KG1 (cell line): ENCODE measurements around the gene NRM.
"Not testable (repeated sequence)": the region's sequence is repeated elsewhere in the genome, so short reads cannot be mapped to it uniquely, and the experiment has no call there.

Source experiments
- DNase-seq: peaks from one replicate; lab custom pipeline; 2025; lab: John Stamatoyannopoulos, UW

NRM gene

DNA sequence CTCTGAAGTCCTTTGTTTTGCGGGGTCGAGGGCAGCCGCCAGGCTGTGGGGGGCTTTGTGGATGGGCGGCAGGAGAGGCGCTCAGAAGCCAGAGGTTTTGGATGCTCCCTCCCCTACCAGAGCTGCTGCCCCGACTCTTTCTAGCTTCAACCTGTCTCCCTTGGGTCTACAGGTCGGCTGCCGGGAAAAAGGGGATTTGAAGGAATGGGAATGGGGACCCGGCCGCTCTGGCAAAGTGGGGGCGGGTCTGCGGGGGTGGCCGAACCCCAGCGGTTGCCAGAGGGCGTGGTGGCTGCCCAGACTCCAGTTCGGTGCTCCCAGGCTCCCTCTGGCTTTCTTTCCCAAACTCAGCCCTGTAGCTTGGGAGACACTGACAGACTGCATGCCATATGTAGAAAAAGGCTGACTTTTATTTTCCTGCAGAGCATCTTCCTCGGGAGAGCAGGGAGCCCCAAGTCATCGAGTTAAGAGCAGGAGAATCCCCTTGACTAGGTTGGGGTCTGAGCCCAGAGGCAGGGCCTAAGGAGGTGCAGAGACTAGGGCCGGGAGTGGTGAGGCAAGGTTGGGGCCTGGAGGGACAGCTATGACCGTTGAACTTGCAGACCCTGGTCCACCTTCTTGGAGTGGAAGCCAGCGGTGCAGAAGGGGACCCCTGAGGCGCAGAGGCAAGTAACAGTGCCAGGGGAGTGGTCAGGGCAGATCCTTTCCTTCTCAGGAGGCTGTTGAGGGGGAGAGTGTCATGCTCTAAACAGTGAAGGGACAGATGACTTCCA, 2.9 kb downstream of the NRM start:
- no peak for DNase-seq

DNA sequence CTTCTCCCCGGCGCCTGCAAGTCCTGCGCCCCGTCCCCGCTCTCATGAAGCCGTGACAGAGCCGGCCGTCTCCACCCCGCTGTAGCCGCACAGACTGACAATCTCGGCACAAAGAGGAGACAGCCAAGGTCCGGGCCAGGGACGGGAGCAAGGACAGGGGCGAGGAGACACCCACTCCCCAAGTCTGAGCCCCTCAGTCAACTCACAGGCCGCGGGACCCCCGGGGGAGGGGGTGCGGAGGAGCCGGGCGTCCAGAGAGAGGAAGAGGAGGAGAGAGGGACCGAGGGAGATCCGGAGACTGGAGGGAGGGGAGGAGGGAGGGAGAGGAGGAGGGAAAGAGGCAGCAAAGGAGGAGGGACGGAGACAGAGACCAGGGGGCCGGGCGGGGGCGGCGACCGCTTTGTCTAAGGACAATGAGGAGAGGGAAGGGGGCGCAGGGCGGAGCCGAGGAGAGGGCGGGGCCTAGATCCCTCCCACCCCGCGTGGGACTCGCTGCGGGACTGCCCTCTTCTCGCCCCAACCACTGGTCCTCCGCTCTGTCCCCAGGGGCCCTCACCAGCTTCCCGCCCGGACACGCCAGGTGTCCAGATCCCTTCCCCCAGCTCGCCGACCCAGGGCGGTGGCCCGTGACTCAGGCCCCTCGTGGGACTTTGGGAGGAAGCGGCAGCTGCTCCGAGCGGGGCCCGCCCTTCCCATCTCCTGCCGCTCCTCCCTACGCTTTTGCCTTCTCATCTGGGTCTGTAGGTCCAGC, 3.7 kb downstream of the NRM start:
- DNase-seq = peak; percentile 82

DNA sequence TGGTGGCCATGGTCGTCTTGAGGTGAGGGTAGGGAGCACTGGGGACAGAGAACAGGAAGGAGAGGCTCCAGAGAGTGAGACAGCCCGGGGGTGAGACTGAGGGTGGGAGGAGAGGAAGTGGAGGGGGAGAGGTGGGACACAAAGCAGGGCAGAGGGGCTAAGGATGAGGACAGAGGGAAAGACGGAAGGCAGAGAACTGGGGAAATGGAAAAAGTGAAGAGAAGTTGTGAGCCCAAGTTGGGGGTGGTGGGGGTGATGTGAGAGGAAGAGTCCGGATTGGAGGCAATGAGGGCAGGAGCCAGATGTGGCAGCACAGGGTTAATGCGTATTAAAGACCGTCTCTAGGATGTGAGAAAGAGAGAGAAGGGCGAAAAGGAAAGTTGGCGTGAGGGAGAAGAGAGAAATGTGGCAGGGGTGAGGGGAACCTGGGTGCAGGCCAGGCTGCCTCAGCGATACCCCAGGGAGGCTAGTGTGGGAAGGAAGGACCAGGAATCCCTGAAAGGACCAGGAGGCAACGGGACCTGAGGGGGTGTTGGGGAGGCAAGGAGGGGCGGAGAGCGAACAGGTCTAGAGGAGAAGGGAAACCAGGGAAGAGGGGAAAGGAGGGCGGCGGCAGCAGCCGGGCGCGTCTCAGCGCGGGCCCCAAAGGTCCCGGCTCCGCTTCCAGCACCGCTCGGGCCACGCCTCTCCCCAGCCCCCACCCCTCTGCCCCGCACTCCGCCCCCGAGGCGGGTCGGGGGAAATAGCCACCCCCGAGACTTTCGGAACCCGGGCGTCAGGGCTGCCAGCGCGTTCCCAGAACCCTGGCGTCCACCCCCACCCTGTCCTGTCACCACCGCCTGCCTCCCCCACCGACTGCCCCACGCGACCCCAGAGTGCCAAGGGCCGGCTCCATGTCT, 4.5 kb downstream of the NRM start, which contains the start of gene PPP1R18:
Gene PPP1R18 (minus strand): TSS at position 637 of the 899 bp plus-strand sequence. CDS start 627 bp downstream, at position 10.
- no peak for DNase-seq

- DNase-seq = peak; percentile 22
Measured at GRCh38 chr6:30685157-30686008, 5.4 kb downstream of the NRM start.

DNA sequence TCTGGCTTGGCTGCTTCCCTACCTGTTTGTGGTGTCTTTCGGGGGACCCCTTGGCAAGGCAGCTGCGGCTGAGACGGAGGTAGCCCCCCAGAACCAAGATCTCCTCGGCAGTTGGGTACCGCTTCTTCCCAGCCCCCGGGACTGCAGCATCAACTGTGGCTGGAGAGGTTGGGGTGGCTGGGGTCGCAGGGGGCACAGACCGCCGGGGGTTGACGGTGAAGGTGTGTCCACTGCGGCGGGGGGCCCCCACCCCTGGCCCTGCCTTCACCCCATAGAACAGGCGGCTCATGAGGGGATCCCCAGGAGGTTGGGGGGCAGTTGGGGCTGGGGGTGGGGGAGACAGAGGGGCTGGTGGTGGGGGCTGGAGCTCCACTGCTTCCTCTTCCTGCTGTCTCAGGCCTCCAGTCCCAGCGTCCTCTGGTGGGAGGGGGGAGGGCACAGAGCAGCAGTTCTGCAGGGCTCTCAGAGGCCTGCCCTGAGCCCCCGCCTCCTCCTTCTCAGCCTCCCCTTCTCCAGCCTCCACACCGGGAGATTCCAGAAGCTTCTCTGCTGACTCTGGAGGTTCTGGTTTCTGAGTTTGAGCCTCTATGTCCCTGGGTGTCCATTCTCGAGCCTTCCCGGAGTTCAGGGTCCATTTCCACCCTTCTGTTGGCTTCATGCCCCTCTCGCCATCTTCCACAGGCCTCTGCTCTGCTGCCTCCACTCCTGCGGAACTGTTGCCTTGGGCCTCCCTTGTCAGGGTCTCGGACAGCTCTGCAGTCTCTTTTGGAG, 6.2 kb downstream of the NRM start:
- DNase-seq = peak; percentile 36

DNA sequence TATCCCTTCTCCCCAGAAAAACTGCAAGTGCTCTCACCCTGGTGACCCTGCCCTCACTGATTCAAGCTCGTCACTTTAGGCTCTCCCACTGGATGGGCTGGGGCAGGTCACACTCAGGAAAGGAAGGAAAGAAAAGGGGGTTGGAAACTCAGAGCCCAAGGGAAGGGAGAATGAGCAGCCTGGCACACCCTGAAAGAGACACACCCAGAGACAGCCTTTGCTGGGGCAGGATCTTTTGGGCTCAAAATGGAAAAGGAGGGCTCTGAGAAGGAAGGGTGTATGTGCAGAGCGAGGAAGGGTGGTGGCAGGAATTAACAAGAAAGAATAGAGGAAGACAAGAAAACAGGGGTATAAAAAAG, 6.8 kb downstream of the NRM start:
- DNase-seq = no peak

GRCh38 chr6:30683183-30683979, 7.4 kb downstream of the NRM start:
- no peak for DNase-seq

- DNase-seq = peak; percentile 92
Measured at GRCh38 chr6:30682143-30683117, 8.4 kb downstream of the NRM start.

- DNase-seq = no peak
Measured at GRCh38 chr6:30681766-30682142, 9.0 kb downstream of the NRM start.

- no peak for DNase-seq
Measured at GRCh38 chr6:30679765-30680535, 10.8 kb downstream of the NRM start.

- DNase-seq = peak; percentile 64
Measured at GRCh38 chr6:30678964-30679726, 11.6 kb downstream of the NRM start.

GRCh38 chr6:30676660-30677285, 14.0 kb downstream of the NRM start:
- DNase-seq = no peak

- DNase-seq = peak; percentile 95
Measured at GRCh38 chr6:30672445-30673253, 18.1 kb downstream of the NRM start, which contains the start of gene DHX16. Gene DHX16, minus strand, starts transcription at chr6:30673006. Its CDS starts 165 bp downstream, at chr6:30672841.

GRCh38 chr6:30670760-30671527, 19.8 kb downstream of the NRM start:
- no peak for DNase-seq

GRCh38 chr6:30666300-30666699, 24.5 kb downstream of the NRM start:
- not testable (repeated sequence) for DNase-seq
